Transverse colon (tissue), 4 donors: ENCODE data around the gene WIPF2. TPM values are rescaled to one million over a fixed set of nuclear protein-coding genes. Genes with fewer than 3 reads are reported as not detected.

Experiments
- DNase-seq: peaks from one replicate; pipeline ENCODE4 v3.0.0-alpha.2; 2019
- H3K27ac ChIP-seq, 4 donors: fragments of 200-600 bp; sonication (generic); 2 replicates each; pipeline ENCODE4 v1.5.1; 2016 to 2018; ENCODE audit warnings: inconsistent platforms in 4 of 4
- H3K27me3 ChIP-seq: fragments of 200-600 bp; sonication (generic); 2 replicates; pipeline ENCODE4 v1.5.1; 2017; ENCODE audit warnings: inconsistent platforms
- H3K36me3 ChIP-seq, 4 donors: fragments of 200-600 bp; sonication (generic); 2 replicates each; pipeline ENCODE4 v1.5.1; 2017 to 2019; ENCODE audit warnings: inconsistent platforms in 4 of 4
- H3K4me1 ChIP-seq, 4 donors: fragments of 200-600 bp; sonication (generic); 2 replicates each; pipeline ENCODE4 v1.5.1; 2017 to 2020; ENCODE audit warnings: inconsistent platforms in 4 of 4
- H3K4me3 ChIP-seq, 4 donors: fragments of 200-600 bp; sonication (generic); 1 replicate in 1 of 4; 2 replicates in 3 of 4; pipeline versions ENCODE4 v1.5.1 to v1.6.1; 2017 to 2019; ENCODE audit warnings: inconsistent platforms in 4 of 4
- H3K9me3 ChIP-seq, 2 donors: fragments of 200-600 bp; sonication (generic); 2 replicates each; pipeline ENCODE4 v1.5.1; 2017 to 2019; ENCODE audit warnings: inconsistent platforms in 2 of 2
- CTCF ChIP-seq, 5 experiments: fragments of 200-600 bp in 3 of 5; fragments of 450-650 bp in 2 of 5; sonication (generic) in 3 of 5; IDR thresholded peaks; 1 replicate in 2 of 5; 2 replicates in 3 of 5; pipeline ENCODE4 v1.5.1; 2016 to 2017; ENCODE audit warnings: antibody characterized with exemption in 5 of 5, inconsistent platforms in 3 of 5, mild to moderate bottlenecking in 2 of 5, moderate library complexity in 1 of 5
- EP300 ChIP-seq: sonication (generic); formaldehyde crosslinking; IDR thresholded peaks from one replicate; pipeline ENCODE4 v1.6.1; 2017; ENCODE audit warnings: antibody characterized with exemption, low read depth
- POLR2A ChIP-seq: fragments of 450-650 bp; IDR thresholded peaks from one replicate; pipeline ENCODE4 v1.6.1; 2016; ENCODE audit warnings: antibody characterized with exemption, mild to moderate bottlenecking, moderate library complexity
- POLR2AphosphoS5 ChIP-seq, 3 donors: sonication (generic); formaldehyde crosslinking; IDR thresholded peaks; one replicate each; pipeline ENCODE4 v1.6.1; 2016; ENCODE audit warnings: antibody characterized with exemption in 3 of 3
- WGBS, 2 donors: methylation state at CpG; one replicate each; pipeline ENCODE4 v1.1.5; 2018; ENCODE audit warnings: low coverage in 1 of 2; 5-methylcytosine and 5-hydroxymethylcytosine counted together
- in situ Hi-C, 4 donors: fragments of 200-750 bp; cut with MboI; loops; one replicate each; pipeline versions ENCODE4 v1.15.0 to v1.15.1; 2017; ENCODE audit warnings: low sequenced_read_pairs in 3 of 4, low pct_ligation_motif_present in 1 of 4, low pct_unique_long_range_greater_than_20kb in 1 of 4
- intact Hi-C: fragments of 100-400 bp; cut with DNase I; formaldehyde crosslinking; loops from one replicate; pipeline ENCODE4 v1.15.1; 2023; ENCODE audit warnings: low total_unique reads
- total RNA-seq, 4 donors: library from RNA; depleted of rRNA; stranded (reverse); fragments of >200 nt; gene quantifications; one replicate each; pipeline ENCODE4 v1.1.0, GENCODE V29; 2016

Gene WIPF2
- total RNA-seq, 4 donors from 2014 or later = 20.5 to 29.5 (median 25.3) TPM

GRCh38 chr17:40278414-40278813 is 59.3 kb downstream of the WIPF2 start:
- Histone ChIP-seq H3K9me3 (no peaks in the 10 kb centered on the region), H3K36me3 (peaks cover 0 to 54% (median 27%) of the 10 kb centered on the region in 4 donors), H3K4me1 (peaks cover 0 to 4% (median 2%) of the 10 kb centered on the region in 4 donors), H3K4me3 (no peak overlapping the region), H3K27me3 (no peaks in the 10 kb centered on the region), H3K27ac (no peak overlapping the region)
- WGBS, 2 donors = 80 to 88% methylated on average over 1 of the region's 1 CpG
- in situ Hi-C loops (loop anchor here in 3 of 4 donors (25.0 kb wide), 3 partner anchors 91 to 266 kb away; partner anchors contain the start of genes CSF3 (in 1 of the 3) and RAPGEFL1 (in 1 of the 3)), intact Hi-C loops (no loop called here)
- no peak for DNase-seq
- TF ChIP-seq EP300 = no peak
- TF ChIP-seq POLR2A = no peak
- TF ChIP-seq POLR2AphosphoS5 (IDR thresholded peaks at IDR 0.05) = no peak
- TF ChIP-seq CTCF (IDR thresholded peaks at IDR 0.05) = no peak

GRCh38 chr17:40279402-40279801 is 60.3 kb downstream of the WIPF2 start:
- 93 to 100% methylated on average over 1 to 4 of the region's 4 CpGs for WGBS, 2 donors
- TF ChIP-seq CTCF (IDR thresholded peaks at IDR 0.05) (no peak), EP300 (no peak), POLR2A (no peak), POLR2AphosphoS5 (IDR thresholded peaks at IDR 0.05) (no peak)
- in situ Hi-C loops = loop anchor here in 3 of 4 donors (25.0 kb wide), 3 partner anchors 92 to 267 kb away; partner anchors contain the start of genes CSF3 (in 1 of the 3) and RAPGEFL1 (in 1 of the 3)

GRCh38 chr17:40281663-40282062 is 62.6 kb downstream of the WIPF2 start:
- intact Hi-C loops = no loop called here
- DNase-seq = no peak
- in situ Hi-C loops = loop anchor here in 3 of 4 donors (25.0 kb wide), 3 partner anchors 94 to 269 kb away; partner anchors contain the start of genes CSF3 (in 1 of the 3) and RAPGEFL1 (in 1 of the 3)

More at GRCh38 chr17:40279402-40279801, 60.3 kb downstream of the WIPF2 start:
- no peak for DNase-seq
- H3K36me3 ChIP-seq = peaks cover 0 to 54% (median 24%) of the 10 kb centered on the region in 4 donors
- peaks cover 0 to 12% (median 8%) of the 10 kb centered on the region in 4 donors for H3K4me1 ChIP-seq
- H3K27ac ChIP-seq = no peak overlapping the region
- H3K4me3 ChIP-seq = no peak overlapping the region
- intact Hi-C loops = no loop called here
- H3K9me3 ChIP-seq = no peaks in the 10 kb centered on the region
- H3K27me3 ChIP-seq = no peaks in the 10 kb centered on the region

DNA sequence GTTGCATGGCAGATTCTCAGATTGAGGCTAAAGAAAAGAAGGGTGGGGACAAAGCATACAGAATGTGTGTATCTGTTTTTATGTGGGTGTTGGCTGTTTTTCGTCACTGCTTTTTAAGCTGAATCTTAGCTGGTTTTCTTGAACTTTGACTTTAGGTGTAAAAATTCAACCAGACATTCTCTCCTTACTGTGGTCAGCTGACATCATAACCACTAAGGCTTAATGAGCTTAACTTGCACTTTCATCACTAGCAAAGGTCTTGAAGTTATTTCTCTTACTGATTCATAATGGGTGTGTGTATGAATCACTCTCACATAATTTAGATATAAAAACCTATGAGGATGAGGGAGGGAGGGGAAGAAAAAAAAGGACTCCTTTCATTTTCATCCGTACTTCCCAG is 64.6 kb downstream of the WIPF2 start:
- DNase-seq = no peak
- Histone ChIP-seq H3K4me3 (peak overlapping the region in 1 of 4 donors; percentile 7), H3K36me3 (peaks cover 0 to 23% (median 9%) of the 10 kb centered on the region in 4 donors), H3K9me3 (no peaks in the 10 kb centered on the region), H3K27me3 (no peaks in the 10 kb centered on the region), H3K27ac (peak overlapping the region; percentile 77 to 85 (median 82)), H3K4me1 (peaks cover 5 to 43% (median 25%) of the 10 kb centered on the region in 4 donors)
- TF ChIP-seq CTCF (IDR thresholded peaks at IDR 0.05) = no peak
- TF ChIP-seq POLR2AphosphoS5 (IDR thresholded peaks at IDR 0.05) = peak in 1 of 3 donors; percentile 5
- 17 to 36% methylated on average over 2 of the region's 2 CpGs for WGBS, 2 donors
- intact Hi-C loops = no loop called here
- in situ Hi-C loops = loop anchor here in 3 of 4 donors (25.0 kb wide), 3 partner anchors 96 to 271 kb away; partner anchors contain the start of genes CSF3 (in 1 of the 3) and RAPGEFL1 (in 1 of the 3)

More at GRCh38 chr17:40281663-40282062, 62.6 kb downstream of the WIPF2 start:
- H3K4me1 ChIP-seq = peaks cover 5 to 28% (median 18%) of the 10 kb centered on the region in 4 donors
- TF ChIP-seq CTCF (IDR thresholded peaks at IDR 0.05) = no peak
- no peak for TF ChIP-seq EP300
- no peak for TF ChIP-seq POLR2AphosphoS5 (IDR thresholded peaks at IDR 0.05)
- no peak for TF ChIP-seq POLR2A
- no peak overlapping the region for H3K4me3 ChIP-seq
- H3K27ac ChIP-seq = no peak overlapping the region
- no peaks in the 10 kb centered on the region for H3K27me3 ChIP-seq
- whole genome bisulfite sequencing, 2 donors = 83% methylated on average over 2 of the region's 2 CpGs
- no peaks in the 10 kb centered on the region for H3K9me3 ChIP-seq
- H3K36me3 ChIP-seq = peaks cover 0 to 41% (median 18%) of the 10 kb centered on the region in 4 donors
